Liver (tissue), 9 donors: ENCODE results near the gene COL11A2. TPM values are rescaled to one million over a fixed set of nuclear protein-coding genes. Genes with fewer than 3 reads are reported as not detected.

Source experiments
- DNase-seq: peaks from one replicate; pipeline ENCODE4 v3.0.0-alpha.2; 2017; ENCODE audit warnings: low spot score
- H3K27ac ChIP-seq, 2 donors: one replicate each; pipeline ENCODE4 v1.7.0; 2013; ENCODE audit warnings: inconsistent platforms in 2 of 2, low read length in 2 of 2, control low read depth in 1 of 2, low read depth in 1 of 2, mild to moderate bottlenecking in 1 of 2
- H3K27me3 ChIP-seq, 4 donors: one replicate each; pipeline versions ENCODE4 v1.6.1 to v1.7.0; 2013; ENCODE audit warnings: low read length in 3 of 4, inconsistent platforms in 1 of 4, mild to moderate bottlenecking in 1 of 4, moderate library complexity in 1 of 4; ENCODE audit not compliant: control insufficient read depth in 4 of 4, insufficient read depth in 4 of 4
- H3K36me3 ChIP-seq, 4 donors: one replicate each; pipeline versions ENCODE4 v1.6.1 to v1.7.0; 2013; ENCODE audit warnings: low read length in 3 of 4, mild to moderate bottlenecking in 3 of 4, low read depth in 1 of 4, moderate library complexity in 1 of 4; ENCODE audit not compliant: control insufficient read depth in 4 of 4, insufficient read depth in 3 of 4
- H3K4me1 ChIP-seq, 4 donors: one replicate each; pipeline versions ENCODE4 v1.6.1 to v1.7.0; 2013; ENCODE audit warnings: low read length in 3 of 4, mild to moderate bottlenecking in 3 of 4, moderate library complexity in 1 of 4; ENCODE audit not compliant: control insufficient read depth in 4 of 4, insufficient read depth in 4 of 4
- H3K4me3 ChIP-seq, 3 donors: one replicate each; pipeline versions ENCODE4 v1.6.1 to v1.7.0; 2013; ENCODE audit warnings: low read length in 3 of 3, control low read depth in 1 of 3, low read depth in 1 of 3, mild to moderate bottlenecking in 1 of 3
- H3K9ac ChIP-seq, 2 donors: one replicate each; pipeline ENCODE4 v1.7.0; 2013; ENCODE audit warnings: low read length in 2 of 2, mild to moderate bottlenecking in 2 of 2, moderate library complexity in 2 of 2, control low read depth in 1 of 2, low read depth in 1 of 2
- H3K9me3 ChIP-seq, 4 donors: one replicate each; pipeline versions ENCODE4 v1.6.1 to v1.7.0; 2013; ENCODE audit warnings: low read length in 3 of 4; ENCODE audit not compliant: control insufficient read depth in 4 of 4
- CTCF ChIP-seq: fragments of 150-350 bp; IDR thresholded peaks from 2 replicates; pipeline ENCODE4 v1.5.1; 2017; ENCODE audit warnings: improper control_type of control experiment, low read depth, low read length; ENCODE audit not compliant: missing input control
- EGR1 ChIP-seq, 2 donors: IDR thresholded peaks; 2 replicates each; pipeline ENCODE4 v1.6.1; 2016 to 2018; ENCODE audit warnings: antibody characterized with exemption in 2 of 2, low read depth in 2 of 2
- FOXA1 ChIP-seq: IDR thresholded peaks from 2 replicates; pipeline ENCODE4 v1.6.1; 2016; ENCODE audit warnings: antibody characterized with exemption
- FOXA2 ChIP-seq: IDR thresholded peaks from 2 replicates; pipeline ENCODE4 v1.6.1; 2016; ENCODE audit warnings: antibody characterized with exemption
- GABPA ChIP-seq, 2 donors: IDR thresholded peaks in 1 of 2; conservative IDR thresholded peaks in 1 of 2; 2 replicates each; pipeline ENCODE4 v1.6.1; 2016; ENCODE audit warnings: antibody characterized with exemption in 2 of 2, mild to moderate bottlenecking in 1 of 2, moderate library complexity in 1 of 2
- HNF4A ChIP-seq, 2 donors: conservative IDR thresholded peaks; 2 replicates each; pipeline ENCODE4 v1.6.1; 2016; ENCODE audit warnings: antibody characterized with exemption in 2 of 2, mild to moderate bottlenecking in 2 of 2
- HNF4G ChIP-seq: IDR thresholded peaks from 2 replicates; pipeline ENCODE4 v1.6.1; 2016; ENCODE audit warnings: antibody characterized with exemption
- JUND ChIP-seq, 2 donors: IDR thresholded peaks; 2 replicates each; pipeline ENCODE4 v1.6.1; 2016; ENCODE audit warnings: antibody characterized with exemption in 2 of 2
- NR2F2 ChIP-seq: IDR thresholded peaks from 2 replicates; pipeline ENCODE4 v1.6.1; 2016; ENCODE audit warnings: antibody characterized with exemption
- RAD21 ChIP-seq, 2 donors: IDR thresholded peaks; 2 replicates each; pipeline ENCODE4 v1.6.1; 2016; ENCODE audit warnings: antibody characterized with exemption in 2 of 2, mild to moderate bottlenecking in 2 of 2
- SP1 ChIP-seq: IDR thresholded peaks from 2 replicates; pipeline ENCODE4 v1.6.1; 2018; ENCODE audit warnings: antibody characterized with exemption, mild to moderate bottlenecking
- TAF1 ChIP-seq: conservative IDR thresholded peaks from 2 replicates; pipeline ENCODE4 v1.6.1; 2016; ENCODE audit warnings: antibody characterized with exemption, mild to moderate bottlenecking
- YY1 ChIP-seq: IDR thresholded peaks from 2 replicates; pipeline ENCODE4 v1.6.1; 2016; ENCODE audit warnings: antibody characterized with exemption, mild to moderate bottlenecking
- ZBTB33 ChIP-seq: IDR thresholded peaks from 2 replicates; pipeline ENCODE4 v1.6.1; 2016; ENCODE audit warnings: antibody characterized with exemption
- WGBS: extraction: QIAGEN DNeasy Blood & Tissue Kit; methylation state at CpG from one replicate; pipeline ENCODE4 v1.1.7; 2013; 5-methylcytosine and 5-hydroxymethylcytosine counted together
- polyA plus RNA-seq, 2 donors: library from polyadenylated mRNA; stranded (reverse) in 1 of 2; unstranded in 1 of 2; fragments of 200-250 nt in 1 of 2; fragments of >200 nt in 1 of 2; fragmentation: Nextera tagmentation in 1 of 2; extraction: Ambion mirVana in 1 of 2; gene quantifications; one replicate each; pipeline versions ENCODE4 v1.2.1 to v1.2.3, GENCODE V29; 2013 to 2015
- total RNA-seq, 2 donors: library from RNA; depleted of rRNA; stranded (reverse); fragments of >200 nt; gene quantifications; one replicate each; pipeline ENCODE4 v1.2.3, GENCODE V29; 2014
- TF ChIP-seq, protein P1 (sequence below): IDR thresholded peaks from 2 replicates; pipeline ENCODE4 v1.6.1; 2016; ENCODE audit warnings: antibody characterized with exemption, mild to moderate bottlenecking
- TF ChIP-seq, protein P2 (sequence below): IDR thresholded peaks from 2 replicates; pipeline ENCODE4 v1.6.1; 2016; ENCODE audit warnings: antibody characterized with exemption
- TF ChIP-seq, protein P3 (sequence below): IDR thresholded peaks from 2 replicates; pipeline ENCODE4 v1.6.1; 2016; ENCODE audit warnings: antibody characterized with exemption
- donor health status: healthy.
- donor health status: healthy.
- donor health status: healthy.
- donor health status: healthy.
- donor health status: healthy.

COL11A2 gene
- total and polyA plus RNA-seq, 4 donors: 0.15 to 0.59 (median 0.27) TPM

GRCh38 chr6:33123181-33123580 is 69.1 kb downstream of the COL11A2 start:
- 76% methylated on average over 6 of the region's 6 CpGs for WGBS
- Histone ChIP-seq H3K4me1 (no peaks in the 10 kb centered on the region), H3K4me3 (no peak overlapping the region), H3K27ac (no peak overlapping the region), H3K9me3 (peaks cover 0 to 2% (median 0%) of the 10 kb centered on the region in 4 donors), H3K9ac (no peak overlapping the region), H3K27me3 (no peaks in the 10 kb centered on the region), H3K36me3 (no peaks in the 10 kb centered on the region)
- DNase-seq: no peak
- TF ChIP-seq GABPA (IDR thresholded peaks at IDR 0.05 in 1 of 2, conservative IDR thresholded peaks at IDR 0.05 in 1 of 2) (no peak), SP1 (no peak), FOXA2 (no peak), HNF4G (no peak), JUND (IDR thresholded peaks at IDR 0.05) (no peak), HNF4A (conservative IDR thresholded peaks at IDR 0.05) (no peak), ZBTB33 (no peak), FOXA1 (no peak), TAF1 (no peak), EGR1 (IDR thresholded peaks at IDR 0.05; ENCODE audit: low read depth in 2 of 2) (no peak), CTCF (no peak), NR2F2 (no peak), RAD21 (IDR thresholded peaks at IDR 0.05) (no peak), YY1 (no peak)
- TF ChIP-seq, protein P1, sequence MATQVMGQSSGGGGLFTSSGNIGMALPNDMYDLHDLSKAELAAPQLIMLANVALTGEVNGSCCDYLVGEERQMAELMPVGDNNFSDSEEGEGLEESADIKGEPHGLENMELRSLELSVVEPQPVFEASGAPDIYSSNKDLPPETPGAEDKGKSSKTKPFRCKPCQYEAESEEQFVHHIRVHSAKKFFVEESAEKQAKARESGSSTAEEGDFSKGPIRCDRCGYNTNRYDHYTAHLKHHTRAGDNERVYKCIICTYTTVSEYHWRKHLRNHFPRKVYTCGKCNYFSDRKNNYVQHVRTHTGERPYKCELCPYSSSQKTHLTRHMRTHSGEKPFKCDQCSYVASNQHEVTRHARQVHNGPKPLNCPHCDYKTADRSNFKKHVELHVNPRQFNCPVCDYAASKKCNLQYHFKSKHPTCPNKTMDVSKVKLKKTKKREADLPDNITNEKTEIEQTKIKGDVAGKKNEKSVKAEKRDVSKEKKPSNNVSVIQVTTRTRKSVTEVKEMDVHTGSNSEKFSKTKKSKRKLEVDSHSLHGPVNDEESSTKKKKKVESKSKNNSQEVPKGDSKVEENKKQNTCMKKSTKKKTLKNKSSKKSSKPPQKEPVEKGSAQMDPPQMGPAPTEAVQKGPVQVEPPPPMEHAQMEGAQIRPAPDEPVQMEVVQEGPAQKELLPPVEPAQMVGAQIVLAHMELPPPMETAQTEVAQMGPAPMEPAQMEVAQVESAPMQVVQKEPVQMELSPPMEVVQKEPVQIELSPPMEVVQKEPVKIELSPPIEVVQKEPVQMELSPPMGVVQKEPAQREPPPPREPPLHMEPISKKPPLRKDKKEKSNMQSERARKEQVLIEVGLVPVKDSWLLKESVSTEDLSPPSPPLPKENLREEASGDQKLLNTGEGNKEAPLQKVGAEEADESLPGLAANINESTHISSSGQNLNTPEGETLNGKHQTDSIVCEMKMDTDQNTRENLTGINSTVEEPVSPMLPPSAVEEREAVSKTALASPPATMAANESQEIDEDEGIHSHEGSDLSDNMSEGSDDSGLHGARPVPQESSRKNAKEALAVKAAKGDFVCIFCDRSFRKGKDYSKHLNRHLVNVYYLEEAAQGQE: no peak
- TF ChIP-seq, protein P2, sequence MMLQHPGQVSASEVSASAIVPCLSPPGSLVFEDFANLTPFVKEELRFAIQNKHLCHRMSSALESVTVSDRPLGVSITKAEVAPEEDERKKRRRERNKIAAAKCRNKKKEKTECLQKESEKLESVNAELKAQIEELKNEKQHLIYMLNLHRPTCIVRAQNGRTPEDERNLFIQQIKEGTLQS: no peak
- TF ChIP-seq, protein P3, sequence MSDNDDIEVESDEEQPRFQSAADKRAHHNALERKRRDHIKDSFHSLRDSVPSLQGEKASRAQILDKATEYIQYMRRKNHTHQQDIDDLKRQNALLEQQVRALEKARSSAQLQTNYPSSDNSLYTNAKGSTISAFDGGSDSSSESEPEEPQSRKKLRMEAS: no peak

DNA sequence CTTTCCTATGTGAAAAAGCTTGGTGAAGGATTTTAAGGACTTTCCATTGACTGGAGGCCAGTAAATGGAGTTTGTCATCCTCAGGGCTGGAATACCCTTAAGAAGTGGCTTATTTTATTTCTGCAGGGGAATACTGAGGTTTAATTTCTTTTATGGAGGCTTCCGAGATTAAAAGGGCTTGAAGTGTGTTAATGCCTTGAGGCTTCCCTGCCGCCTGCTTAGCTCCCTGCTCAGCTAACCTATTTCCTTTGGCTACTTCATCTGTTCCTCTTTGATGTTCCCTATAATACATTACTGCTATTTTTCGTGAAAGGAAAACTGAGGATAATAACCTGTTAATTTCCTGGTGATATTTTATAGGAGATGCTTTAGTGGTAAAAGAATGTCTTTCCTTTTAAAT is 72.3 kb downstream of the COL11A2 start:
- Histone ChIP-seq H3K27ac (no peak overlapping the region), H3K4me1 (no peaks in the 10 kb centered on the region), H3K9me3 (peaks cover 0 to 2% (median 0%) of the 10 kb centered on the region in 4 donors), H3K9ac (no peak overlapping the region), H3K4me3 (no peak overlapping the region), H3K27me3 (peaks cover 0 to 19% (median 2%) of the 10 kb centered on the region in 4 donors), H3K36me3 (no peaks in the 10 kb centered on the region)
- DNase-seq: no peak
- TF ChIP-seq HNF4G (no peak), FOXA2 (no peak), CTCF (no peak), RAD21 (IDR thresholded peaks at IDR 0.05) (no peak), EGR1 (IDR thresholded peaks at IDR 0.05; ENCODE audit: low read depth in 2 of 2) (no peak), ZBTB33 (no peak)
- WGBS: 67% methylated on average over 3 of the region's 3 CpGs
